ENCODE measurements around the gene SCAPER. TPM values are rescaled to one million over a fixed set of nuclear protein-coding genes. Genes with fewer than 3 reads are reported as not detected.
"Not testable (repeated sequence)": the region's sequence is repeated elsewhere in the genome, so short reads cannot be mapped to it uniquely, and the experiment has no call there.

The SCAPER gene
- total RNA-seq, 4 donors from 2014 or later: 18.7 to 22.4 (median 19.2) TPM

DNA sequence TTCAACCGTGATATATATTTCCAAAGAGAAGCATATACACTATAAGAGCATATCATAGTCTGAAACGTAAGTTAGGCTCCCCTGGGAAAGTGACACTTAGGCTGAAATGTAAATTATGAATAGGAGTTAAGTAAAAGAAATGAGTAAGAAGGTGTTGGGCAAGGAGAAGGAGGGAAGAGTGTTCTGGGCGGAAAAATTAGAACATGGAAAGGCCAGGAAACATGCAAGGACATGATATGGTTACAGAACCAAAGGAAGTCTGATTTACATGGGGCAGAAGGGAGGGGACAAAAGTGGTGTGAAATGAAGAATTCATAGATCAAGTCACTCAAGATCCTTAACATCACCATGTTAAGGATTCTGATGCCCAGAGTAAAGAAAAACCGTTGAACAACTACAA is 75.2 kb downstream of the SCAPER start:
- WGBS: 95% methylated on average over 4 of the region's 4 CpGs
- Histone ChIP-seq H3K9me3 (peaks cover 0 to 7% (median 0%) of the 10 kb centered on the region in 4 donors), H3K4me3 (no peak overlapping the region), H3K4me1 (no peaks in the 10 kb centered on the region), H3K36me3 (no peaks in the 10 kb centered on the region), H3K27ac (replicated peaks in 1 of 4) (no peak overlapping the region), H3K27me3 (no peaks in the 10 kb centered on the region)
- TF ChIP-seq POLR2AphosphoS5 (IDR thresholded peaks at IDR 0.05) (no peak), POLR2A (IDR thresholded peaks at IDR 0.05; ENCODE audit: low read depth) (no peak), EP300 (IDR thresholded peaks at IDR 0.05) (no peak)
- TF ChIP-seq, protein P1, sequence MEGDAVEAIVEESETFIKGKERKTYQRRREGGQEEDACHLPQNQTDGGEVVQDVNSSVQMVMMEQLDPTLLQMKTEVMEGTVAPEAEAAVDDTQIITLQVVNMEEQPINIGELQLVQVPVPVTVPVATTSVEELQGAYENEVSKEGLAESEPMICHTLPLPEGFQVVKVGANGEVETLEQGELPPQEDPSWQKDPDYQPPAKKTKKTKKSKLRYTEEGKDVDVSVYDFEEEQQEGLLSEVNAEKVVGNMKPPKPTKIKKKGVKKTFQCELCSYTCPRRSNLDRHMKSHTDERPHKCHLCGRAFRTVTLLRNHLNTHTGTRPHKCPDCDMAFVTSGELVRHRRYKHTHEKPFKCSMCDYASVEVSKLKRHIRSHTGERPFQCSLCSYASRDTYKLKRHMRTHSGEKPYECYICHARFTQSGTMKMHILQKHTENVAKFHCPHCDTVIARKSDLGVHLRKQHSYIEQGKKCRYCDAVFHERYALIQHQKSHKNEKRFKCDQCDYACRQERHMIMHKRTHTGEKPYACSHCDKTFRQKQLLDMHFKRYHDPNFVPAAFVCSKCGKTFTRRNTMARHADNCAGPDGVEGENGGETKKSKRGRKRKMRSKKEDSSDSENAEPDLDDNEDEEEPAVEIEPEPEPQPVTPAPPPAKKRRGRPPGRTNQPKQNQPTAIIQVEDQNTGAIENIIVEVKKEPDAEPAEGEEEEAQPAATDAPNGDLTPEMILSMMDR (IDR thresholded peaks at IDR 0.05): no peak
- intact Hi-C loops (cut with DNase I): no loop called here
- DNase-seq (ENCODE audit: extremely low spot score): no peak

DNA sequence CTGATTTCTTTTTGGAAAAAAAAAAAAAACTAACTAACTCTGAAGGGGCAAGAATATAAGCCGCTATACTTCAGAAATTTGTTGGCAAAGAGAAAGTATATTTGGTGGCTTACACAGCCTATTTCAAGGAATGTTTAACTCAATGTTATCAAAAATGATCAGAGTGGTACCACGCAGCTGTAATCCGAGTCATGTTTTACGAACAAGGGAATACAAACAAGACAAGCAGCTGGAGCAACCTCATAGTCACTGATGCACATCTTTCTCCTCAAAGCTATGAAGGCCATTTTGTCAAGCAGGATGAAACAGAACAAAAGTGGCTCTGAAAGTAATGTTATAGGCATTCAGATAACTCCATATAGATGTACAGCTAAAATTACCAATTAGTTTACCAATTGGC is 81.2 kb downstream of the SCAPER start:
- no peaks in the 10 kb centered on the region for H3K27me3 ChIP-seq
- H3K9me3 ChIP-seq: peaks cover 0 to 2% (median under 1%) of the 10 kb centered on the region in 4 donors
- no peak for TF ChIP-seq EP300 (IDR thresholded peaks at IDR 0.05)
- TF ChIP-seq, protein P1 (IDR thresholded peaks at IDR 0.05): no peak
- TF ChIP-seq POLR2A (IDR thresholded peaks at IDR 0.05; ENCODE audit: low read depth): no peak
- no peak for TF ChIP-seq POLR2AphosphoS5 (IDR thresholded peaks at IDR 0.05)
- intact Hi-C loops (cut with DNase I): no loop called here
- peaks cover 0 to 7% (median 0%) of the 10 kb centered on the region in 4 donors for H3K36me3 ChIP-seq
- H3K4me3 ChIP-seq: no peak overlapping the region
- no peaks in the 10 kb centered on the region for H3K4me1 ChIP-seq
- 96% methylated on average over 4 of the region's 4 CpGs for WGBS
- no peak for DNase-seq (ENCODE audit: extremely low spot score)
- H3K27ac ChIP-seq (replicated peaks in 1 of 4): no peak overlapping the region

GRCh38 chr15:76823303-76823702 is 81.8 kb downstream of the SCAPER start:
- no peak overlapping the region for H3K27ac ChIP-seq (replicated peaks in 1 of 4)
- peaks cover 0 to 6% (median 3%) of the 10 kb centered on the region in 4 donors for H3K9me3 ChIP-seq
- no peak for DNase-seq (ENCODE audit: extremely low spot score)
- intact Hi-C loops (cut with DNase I): no loop called here
- H3K4me1 ChIP-seq: no peaks in the 10 kb centered on the region
- H3K4me3 ChIP-seq: no peak overlapping the region
- WGBS: 94% methylated on average over 2 of the region's 2 CpGs
- TF ChIP-seq, protein P1 (IDR thresholded peaks at IDR 0.05): no peak
- no peak for TF ChIP-seq POLR2A (IDR thresholded peaks at IDR 0.05; ENCODE audit: low read depth)
- no peak for TF ChIP-seq POLR2AphosphoS5 (IDR thresholded peaks at IDR 0.05)
- no peak for TF ChIP-seq EP300 (IDR thresholded peaks at IDR 0.05)
- H3K27me3 ChIP-seq: no peaks in the 10 kb centered on the region
- H3K36me3 ChIP-seq: peaks cover 0 to 7% (median 0%) of the 10 kb centered on the region in 4 donors

- H3K27ac ChIP-seq (replicated peaks in 1 of 4); H3K9me3 ChIP-seq; H3K27me3 ChIP-seq; H3K36me3 ChIP-seq; DNase-seq (ENCODE audit: extremely low spot score); H3K4me3 ChIP-seq; H3K4me1 ChIP-seq; intact Hi-C loops (cut with DNase I): not testable (repeated sequence)
- 98% methylated on average over 7 of the region's 9 CpGs for WGBS
Measured at GRCh38 chr15:76818926-76819325, 86.2 kb downstream of the SCAPER start.

DNA sequence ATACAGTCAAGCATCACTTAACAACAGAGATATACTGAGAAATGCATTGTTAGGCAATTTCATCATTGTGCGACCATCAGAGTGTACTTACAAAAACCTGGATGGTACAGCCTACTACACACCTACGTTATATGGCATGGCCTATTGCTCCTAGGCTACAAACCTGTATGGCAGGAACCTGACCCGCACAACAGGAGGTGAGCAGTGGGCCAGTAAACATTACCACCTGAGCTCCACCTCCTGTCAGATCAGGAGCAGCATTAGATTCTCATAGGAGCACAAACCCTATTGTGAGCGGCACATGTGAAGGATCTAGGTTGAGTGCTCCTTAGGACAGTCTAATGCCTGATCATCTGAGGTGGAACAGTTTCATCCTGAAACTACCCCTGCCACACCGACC is 89.7 kb downstream of the SCAPER start:
- no peak for DNase-seq (ENCODE audit: extremely low spot score)
- no peaks in the 10 kb centered on the region for H3K4me1 ChIP-seq
- WGBS: 97% methylated on average over 5 of the region's 5 CpGs
- no peak overlapping the region for H3K27ac ChIP-seq (replicated peaks in 1 of 4)
- intact Hi-C loops (cut with DNase I): no loop called here
- no peaks in the 10 kb centered on the region for H3K36me3 ChIP-seq
- H3K27me3 ChIP-seq: no peaks in the 10 kb centered on the region
- H3K9me3 ChIP-seq: peaks cover 0 to 6% (median 3%) of the 10 kb centered on the region in 4 donors
- H3K4me3 ChIP-seq: no peak overlapping the region
- TF ChIP-seq, protein P1 (IDR thresholded peaks at IDR 0.05): no peak
- no peak for TF ChIP-seq EP300 (IDR thresholded peaks at IDR 0.05)
- TF ChIP-seq POLR2A (IDR thresholded peaks at IDR 0.05; ENCODE audit: low read depth): no peak
- no peak for TF ChIP-seq POLR2AphosphoS5 (IDR thresholded peaks at IDR 0.05)

All from esophagus muscularis mucosa (tissue), 4 donors.